Umbilical cord (tissue), 2 donors: ENCODE data around the gene TGOLN2. TPM values are rescaled to one million over a fixed set of nuclear protein-coding genes. Genes with fewer than 3 reads are reported as not detected.
"Not testable (repeated sequence)": the region's sequence is repeated elsewhere in the genome, so short reads cannot be mapped to it uniquely, and the experiment has no call there.

Source experiments
- DNase-seq: peaks from one replicate; pipeline ENCODE4 v3.0.0-alpha.2; 2015; ENCODE audit warnings: low spot score
- total RNA-seq: library from RNA; depleted of rRNA; stranded (reverse); fragments of >200 nt; gene quantifications from one replicate; pipeline ENCODE4 v1.2.3, GENCODE V29; 2014; ENCODE audit warnings: low replicate concordance; ENCODE audit not compliant: insufficient read depth

The TGOLN2 gene
- total RNA-seq, 1 donor from 2014 or later, result 62.1 TPM

DNA sequence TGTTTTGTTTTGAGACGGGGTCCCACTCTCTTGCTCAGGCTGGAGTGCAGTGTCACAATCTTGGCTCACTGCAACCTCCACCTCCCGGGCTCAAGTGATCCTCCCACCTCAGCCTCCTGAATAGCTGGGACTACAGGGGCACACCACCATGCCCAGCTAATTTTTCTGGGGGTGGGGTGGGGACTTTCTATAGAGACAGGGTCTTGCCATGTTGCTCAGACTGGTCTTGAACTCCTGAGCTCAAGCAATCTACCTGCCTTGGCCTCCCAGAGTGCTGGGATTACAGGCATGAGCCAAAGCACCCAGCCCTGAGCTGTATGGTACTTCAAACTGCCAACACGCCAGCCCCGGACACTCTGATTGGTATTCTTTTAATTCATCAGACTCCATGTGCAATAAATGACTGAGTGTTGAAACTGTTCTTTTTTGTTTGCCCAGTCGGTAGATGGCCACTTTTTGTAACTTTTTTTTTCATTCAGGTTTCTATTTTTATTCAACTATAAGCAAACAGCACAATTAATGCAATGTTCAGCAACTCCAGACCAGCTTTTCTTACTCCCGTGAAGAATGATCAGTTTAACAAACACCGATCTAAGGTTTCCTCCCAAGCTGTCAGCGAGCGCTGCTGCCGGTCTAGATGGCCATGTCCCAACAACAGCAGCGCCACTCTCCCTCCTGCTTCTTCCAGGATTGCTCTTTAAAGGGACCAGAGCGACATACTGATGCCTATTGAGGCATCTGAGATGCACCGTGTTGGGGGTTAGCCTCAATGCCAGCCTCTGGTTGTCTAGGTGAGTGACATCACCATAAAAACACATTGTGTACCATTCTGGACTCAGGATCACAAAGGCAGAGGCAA lies 12.5 kb upstream of the TGOLN2 start:
- no peak for DNase-seq

DNA sequence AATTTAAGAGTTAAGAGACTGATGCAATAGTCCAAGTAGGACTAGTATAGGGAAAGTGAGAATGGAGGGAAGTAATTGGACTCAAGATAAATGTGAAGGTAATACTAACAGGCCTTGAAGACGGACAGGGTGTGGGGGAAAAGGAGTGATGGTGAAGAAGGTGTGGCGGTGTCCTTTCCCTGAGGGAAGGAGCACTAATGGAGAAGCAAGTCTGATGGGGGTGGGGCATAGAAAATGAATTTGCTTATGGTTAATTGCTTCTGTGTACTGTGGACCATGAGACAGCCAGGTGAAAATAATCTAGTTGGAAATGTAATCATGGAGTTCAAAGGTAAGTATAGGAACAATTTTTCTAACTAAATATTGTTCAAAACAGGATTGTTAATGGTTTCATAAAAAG lies 7.1 kb upstream of the TGOLN2 start:
- DNase-seq, result no peak

DNA sequence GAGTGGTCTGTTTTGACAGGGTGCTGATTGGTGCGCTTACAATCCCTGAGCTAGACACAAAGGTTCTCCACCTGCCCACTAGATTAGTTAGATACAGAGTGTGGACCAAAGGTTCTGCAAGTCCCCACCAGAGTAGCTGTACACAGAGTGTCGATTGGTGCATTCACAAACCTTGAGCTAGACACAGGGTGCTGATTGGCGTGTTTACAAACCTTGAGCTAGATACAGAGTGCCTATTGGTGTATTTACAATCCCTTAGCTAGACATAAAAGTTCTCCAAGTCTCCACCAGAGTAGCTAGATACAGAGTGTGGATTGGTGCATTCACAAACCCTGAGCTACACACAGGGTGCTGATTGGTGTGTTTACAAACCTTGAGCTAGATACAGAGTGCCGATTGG lies 6.1 kb upstream of the TGOLN2 start:
- DNase-seq, result not testable (repeated sequence)

DNA sequence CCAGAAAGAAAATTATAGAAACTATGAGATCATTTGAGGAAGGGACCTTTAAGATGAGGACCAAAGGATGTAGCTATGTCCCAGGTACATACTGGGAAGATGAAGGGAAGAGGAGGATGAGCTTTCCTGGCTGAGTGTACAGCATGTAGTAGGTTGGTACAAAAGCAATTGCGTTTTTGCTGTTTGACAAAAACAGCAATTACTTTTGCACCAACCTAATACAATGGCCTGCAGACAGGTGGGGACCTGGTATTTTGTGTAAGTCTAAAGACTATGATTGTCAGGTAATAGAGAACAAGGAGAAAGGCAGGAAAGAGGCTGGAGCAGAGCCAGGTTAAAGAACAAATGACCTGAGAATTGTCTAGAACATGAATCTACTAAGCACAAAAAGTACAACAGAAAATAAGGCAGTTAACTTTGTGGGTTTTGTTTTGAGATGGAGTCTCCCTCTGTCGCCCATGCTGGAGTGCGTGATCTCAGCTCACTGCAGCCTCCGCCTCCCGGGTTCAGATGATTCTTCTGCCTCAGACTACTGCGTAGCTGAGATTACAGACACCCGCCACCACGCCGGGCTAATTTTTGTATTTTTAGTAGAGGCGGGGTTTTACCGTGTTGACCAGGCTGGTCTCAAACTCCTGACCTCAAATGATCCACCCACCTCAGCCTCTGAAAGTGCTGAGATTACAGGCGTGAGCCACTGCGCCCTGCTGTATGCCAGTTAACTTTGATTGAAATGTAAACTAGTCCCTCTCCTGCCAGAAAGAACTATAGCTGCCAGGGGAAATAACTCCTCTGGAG lies 3.2 kb upstream of the TGOLN2 start:
- DNase-seq, result no peak

DNA sequence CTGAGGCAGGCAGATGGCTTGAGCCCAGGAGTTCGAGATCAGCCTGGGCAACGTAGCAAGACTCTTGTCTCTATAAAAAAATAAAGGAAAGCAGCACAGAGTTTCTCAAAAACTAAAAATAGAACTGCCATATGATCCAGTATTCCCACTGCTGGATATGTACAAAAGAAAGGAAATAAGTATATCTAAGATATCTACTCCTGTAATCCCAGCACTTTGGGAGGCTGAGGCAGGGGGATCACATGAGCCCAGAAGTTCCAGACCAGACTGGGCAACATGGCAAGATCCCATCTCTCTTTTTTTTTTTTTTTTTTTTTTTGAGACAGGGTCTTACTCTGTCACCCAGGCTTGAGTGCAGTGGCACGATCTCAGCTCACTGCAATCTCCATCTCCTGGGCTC lies 1.9 kb upstream of the TGOLN2 start:
- DNase-seq, result not testable (repeated sequence)

DNA sequence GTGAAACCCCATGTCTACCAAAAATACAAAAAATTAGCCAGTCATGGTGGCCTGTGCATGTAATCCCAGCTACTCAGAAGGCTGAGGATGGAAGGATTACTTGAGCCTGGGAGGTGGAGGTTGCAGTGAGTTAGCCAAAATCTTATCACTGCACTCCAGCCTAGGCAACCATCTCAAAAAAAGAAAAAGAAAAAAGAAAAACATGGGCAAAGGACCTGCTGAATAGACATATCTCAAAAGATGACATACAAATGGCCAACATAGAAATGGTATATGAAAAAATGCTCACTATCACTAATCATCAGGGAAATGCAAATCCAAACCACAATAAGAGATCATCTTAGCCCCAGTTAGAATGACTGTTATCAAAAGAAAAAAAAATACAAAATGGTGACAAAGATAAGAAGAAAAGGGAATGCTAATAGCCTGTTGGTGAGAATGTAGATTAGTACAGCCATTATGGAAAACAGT lies 1.4 kb upstream of the TGOLN2 start:
- no peak for DNase-seq

DNA sequence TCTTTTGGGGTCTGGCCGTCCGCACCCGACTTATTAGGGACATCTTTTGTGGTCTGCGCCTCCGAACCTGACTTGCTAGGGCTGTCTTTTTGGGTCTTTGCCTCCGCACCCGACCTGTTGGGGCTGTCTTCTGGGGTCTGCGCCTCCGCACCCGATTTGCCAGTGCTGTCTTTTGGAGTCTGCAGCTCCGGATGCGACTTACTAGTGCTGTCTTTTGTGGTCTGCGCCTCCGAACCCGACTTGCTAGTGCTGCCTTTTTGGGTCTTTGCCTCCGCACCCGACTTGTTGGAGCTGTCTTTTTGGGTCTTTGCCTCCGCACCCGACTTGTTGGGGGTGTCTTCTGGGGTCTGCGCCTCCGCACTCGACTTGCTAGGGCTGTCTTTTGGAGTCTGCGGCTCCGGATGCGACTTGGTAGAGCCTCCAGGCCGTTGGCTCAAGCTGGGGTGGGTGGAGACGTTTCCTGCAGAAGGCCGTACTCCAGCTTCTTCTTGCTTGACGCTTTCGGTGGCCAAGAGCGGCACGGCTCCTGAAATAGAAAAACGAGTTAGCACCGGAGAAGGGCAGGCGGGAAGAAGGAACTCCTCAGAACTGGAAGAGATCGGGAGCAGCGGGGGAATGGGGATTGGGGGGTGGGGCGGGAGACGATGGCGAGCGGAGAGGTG lies 498 bp downstream of the TGOLN2 start:
- DNase-seq, result peak; percentile 60

DNA sequence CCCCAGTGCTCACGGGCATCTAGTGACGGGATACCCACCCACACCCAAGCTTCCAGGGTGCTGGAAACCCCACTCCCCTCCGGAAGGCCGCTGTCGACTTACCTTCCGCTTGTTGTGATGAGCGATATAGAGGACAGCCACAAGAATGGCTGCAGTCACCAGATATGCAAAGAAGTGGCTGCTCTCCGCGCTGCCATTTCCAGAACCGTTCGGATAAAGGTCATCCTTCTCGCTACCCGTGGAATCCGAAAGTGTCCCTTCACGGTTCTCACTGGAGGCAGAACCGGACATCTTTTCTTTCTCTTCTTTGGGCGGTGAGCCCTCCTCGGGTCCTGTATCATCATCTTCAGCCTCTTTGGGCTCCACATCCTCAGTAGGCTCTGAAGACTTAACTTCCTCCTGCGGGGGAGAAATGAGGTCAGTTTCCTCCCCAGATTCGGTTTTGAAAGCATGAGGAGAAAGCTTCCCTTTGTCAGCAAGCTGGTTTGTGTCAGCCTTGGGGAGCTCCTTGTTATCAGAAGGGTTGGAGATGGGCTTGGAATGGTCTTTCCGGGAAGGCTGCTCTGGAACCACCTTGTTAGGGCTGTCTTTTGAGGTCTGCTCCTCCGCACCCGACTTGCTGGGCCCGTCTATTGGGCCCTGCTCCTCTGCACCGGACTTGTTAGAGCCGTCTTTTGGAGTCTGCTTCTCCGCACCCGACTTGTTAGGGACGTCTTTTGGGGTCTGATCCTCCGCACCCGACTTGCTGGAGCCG lies 1.2 kb downstream of the TGOLN2 start:
- peak; percentile 49 for DNase-seq

DNA sequence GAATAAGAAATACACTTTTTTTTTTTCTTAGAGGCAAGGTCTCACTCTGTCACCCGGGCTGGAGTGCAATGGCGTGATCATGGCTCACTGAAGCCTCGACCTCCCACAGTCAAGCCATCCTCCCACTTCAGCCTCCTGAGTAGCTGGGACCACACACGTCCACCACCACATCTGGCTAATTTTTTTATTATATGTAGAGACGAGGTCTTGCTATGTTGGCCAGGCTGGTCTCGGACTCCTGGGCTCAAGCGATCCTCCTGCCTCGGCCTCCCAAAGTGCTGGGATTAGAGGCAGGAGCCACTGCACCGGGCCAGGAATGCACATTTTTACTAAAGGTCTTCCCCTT lies 2.4 kb downstream of the TGOLN2 start:
- no peak for DNase-seq

DNA sequence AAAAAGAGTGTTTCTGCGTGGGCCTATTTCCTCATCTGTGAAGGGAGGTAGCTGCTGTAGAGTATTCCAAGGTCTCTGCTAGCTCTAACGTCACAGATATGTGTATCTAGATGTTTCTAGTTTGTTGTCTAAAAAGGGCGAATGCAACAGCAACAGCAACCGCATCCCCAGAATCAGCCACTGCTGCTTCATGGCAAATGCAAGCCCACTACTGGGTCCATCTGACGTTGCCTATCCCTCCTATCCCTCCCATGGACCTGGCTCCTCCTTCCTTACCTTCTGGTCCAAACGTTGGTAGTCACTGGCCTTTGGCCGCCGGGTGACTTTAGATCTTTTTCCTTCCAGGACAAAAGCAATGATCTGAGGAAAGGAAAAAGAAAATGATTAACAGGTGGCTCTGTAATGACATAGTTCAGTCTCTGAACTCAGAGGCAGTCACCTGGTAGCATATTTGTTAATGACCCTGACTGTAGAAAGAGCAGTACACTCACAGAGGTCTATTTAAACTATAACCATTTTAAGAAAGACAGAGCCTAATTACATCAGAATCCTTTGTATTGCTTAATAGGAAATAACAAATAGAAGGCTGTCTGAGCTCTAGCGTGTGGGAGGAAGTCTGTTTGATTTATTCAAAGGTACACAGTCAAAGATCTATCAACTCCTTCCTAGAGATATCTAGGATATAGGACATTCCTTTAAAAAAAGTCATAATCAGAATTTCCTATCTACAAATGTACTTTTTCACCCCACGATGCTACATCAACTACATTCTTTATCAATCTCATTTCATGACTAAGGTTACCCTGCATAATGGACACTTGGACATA lies 2.9 kb downstream of the TGOLN2 start:
- DNase-seq, result no peak

DNA sequence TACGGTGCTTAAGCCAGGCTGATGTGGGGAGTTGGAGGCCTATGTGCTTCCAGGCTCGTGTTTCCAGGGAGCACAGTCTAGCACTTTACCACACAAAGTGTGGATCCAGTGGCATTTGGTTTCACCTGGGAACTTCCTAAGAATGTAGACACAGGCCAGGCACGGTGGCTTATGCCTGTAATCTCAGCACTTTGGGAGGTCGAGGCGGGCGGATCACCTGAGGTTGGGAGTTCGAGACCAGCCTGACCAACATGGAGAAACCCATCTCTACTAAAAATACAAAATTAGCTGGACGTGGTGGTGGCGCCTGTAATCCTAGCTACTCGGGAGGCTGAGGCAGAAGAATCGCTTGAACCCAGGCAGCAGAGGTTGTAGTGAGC lies 3.8 kb downstream of the TGOLN2 start:
- not testable (repeated sequence) for DNase-seq

DNA sequence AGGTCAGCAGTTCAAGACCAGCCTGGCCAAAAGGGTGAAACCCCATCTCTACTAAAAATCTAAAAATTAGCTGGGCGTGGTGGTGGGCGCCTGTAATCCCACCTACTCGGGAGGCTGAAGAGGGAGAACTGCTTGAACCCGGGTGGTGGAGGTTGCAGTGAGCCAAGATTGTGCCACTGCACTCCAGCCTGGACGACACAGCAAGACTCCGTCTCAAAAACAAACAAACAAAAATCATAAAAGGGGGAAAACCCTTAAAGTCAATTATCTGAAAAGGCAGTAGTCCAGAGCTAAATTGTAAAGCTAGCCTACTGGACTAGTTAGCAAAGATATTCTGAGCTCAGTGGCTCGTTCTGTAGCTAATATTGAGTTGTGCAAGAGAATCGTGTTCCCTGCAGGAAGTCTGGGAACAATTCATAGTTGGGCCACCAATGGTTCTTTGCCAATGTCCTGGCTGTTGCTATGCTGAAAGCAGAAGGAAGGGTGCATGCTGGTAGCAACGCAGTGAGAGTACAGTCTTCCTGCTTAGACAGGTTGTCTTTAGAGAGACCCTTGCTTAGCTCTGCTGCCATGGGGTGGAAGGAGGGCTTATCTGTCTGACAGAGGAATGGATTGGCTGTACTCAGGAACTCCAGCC lies 4.3 kb downstream of the TGOLN2 start:
- DNase-seq, result no peak

DNA sequence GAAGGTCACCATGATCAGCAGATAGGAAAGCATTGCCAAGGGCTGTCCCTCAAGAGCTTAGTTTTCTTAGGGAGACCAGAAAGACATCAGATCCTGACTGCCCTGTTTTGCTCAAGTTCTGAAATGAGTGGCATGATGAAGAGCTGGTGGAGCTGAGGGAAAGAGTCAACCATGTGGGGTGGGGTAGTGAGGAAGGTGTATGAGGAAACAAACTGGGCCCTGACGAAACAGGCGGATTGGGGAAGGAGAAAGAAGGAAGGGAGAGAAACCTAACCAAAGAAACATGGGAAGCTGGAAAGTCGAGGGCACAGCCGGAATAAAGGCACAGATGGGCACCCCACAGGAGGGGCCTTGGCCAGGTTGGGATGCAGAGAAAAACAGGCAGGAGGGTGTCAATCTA lies 8.0 kb downstream of the TGOLN2 start:
- DNase-seq, result no peak

DNA sequence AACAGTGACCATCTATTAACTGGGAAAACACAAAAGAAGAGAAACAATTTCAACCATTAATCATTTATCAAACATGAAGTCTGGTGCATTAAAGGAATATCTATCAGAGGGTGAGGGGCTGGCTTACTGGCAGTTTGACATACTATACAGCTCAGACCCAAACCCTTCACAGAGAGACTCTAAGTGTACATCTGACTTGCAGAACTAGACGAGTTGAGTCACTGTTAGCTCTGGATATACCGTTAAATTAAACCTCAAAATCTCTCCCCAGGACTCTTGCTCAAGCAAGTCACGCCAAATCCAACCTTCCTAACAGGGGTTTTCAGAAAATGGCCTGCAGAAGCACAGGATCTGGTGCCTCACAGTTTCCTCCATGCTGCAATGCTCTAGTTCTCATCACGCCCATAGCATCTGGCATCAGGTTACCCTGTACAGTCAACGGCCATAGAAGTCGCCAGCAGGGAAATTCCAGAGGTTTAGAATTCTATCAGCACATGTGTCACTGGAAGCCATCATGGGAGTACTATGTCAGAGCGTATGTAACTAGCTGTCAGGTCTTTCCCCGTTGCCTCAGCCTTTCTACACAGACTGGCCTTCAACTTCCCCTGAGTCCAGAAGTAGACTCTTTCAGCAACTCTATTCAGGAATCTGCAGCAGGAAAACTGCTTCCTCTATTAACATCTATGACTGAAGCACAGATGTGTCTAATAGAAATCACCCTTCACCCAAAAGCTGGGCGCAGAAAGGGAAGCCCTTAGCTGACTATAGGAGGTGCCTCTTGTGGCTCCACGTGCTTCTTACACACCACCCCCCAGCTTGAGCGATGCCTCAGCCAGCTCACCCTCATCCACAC lies 9.3 kb downstream of the TGOLN2 start:
- peak; percentile 90 for DNase-seq

DNA sequence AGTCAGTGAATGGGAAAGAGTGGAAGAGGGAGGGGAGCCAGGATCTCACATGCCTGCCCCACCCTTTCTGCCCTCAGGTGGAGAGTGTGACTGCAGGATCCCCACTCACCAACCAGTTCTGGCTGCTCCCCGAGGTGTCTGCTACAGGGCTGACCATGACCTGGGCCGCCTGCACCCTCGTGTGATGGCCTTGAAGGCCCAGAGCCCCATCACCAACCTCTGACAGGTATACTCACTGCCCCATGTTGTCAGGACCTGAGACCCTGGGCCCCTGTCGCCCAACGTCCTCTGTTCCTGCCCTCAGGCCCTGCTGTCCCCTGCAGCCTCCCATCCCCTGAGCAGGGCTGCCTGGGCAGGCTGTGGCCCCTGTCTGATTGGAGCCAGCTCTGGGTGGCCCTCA lies 11.9 kb downstream of the TGOLN2 start:
- DNase-seq, result not testable (repeated sequence)

DNA sequence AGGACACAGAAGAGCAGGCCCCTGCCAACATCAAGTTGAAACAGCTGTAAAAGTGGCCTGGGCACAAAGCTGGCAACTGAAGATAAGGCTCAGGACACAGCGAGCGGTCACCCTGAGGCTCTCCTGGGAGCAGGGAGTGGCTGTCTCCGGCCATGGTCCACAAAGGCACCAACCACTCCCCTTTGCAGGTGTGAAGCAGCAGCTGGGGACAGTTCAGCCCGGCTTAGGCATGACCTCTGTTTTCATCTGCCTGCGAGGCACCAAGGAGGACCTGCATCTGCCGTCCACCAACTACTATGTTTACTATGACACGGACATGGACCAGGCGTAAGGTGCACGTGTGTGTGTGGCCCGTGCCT lies 12.9 kb downstream of the TGOLN2 start:
- no peak for DNase-seq

DNA sequence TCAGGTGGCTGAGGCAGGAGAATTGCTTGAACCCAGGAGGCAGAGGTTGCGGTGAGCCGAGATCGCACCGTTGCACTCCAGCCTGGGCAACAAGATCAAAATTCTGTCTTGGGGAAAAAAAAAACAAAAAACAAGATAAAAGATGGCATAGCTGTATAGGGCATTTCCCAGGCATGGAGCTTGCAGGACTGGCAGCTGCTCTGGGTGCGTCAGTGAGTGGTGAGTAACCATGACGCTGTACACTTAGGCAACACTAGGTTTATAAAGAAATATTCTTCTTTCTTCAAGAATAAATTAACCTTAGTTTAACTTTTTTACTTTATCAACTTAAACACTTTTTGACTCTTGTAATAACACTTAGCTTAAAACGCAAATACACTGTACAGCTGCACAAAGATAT lies 15.4 kb downstream of the TGOLN2 start:
- no peak for DNase-seq

DNA sequence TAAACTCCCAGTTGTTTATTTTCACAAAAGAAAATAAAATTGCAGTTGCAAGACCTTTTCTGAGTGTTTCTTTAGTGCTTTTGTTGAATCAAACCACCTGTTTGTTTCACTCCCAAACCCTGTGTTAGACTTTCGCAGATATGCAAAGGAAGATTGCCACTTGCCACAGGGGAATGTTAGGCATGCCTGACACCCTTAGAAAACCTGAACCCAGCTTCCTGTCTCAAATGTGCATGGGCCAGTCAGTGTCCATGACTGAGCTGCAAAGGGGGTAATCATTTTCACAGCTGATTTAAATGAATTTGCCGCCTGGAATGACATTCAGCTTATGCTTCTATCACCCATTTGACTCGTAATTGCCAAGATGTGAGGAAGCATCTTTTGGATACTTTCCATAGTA lies 17.5 kb downstream of the TGOLN2 start:
- DNase-seq, result no peak

DNA sequence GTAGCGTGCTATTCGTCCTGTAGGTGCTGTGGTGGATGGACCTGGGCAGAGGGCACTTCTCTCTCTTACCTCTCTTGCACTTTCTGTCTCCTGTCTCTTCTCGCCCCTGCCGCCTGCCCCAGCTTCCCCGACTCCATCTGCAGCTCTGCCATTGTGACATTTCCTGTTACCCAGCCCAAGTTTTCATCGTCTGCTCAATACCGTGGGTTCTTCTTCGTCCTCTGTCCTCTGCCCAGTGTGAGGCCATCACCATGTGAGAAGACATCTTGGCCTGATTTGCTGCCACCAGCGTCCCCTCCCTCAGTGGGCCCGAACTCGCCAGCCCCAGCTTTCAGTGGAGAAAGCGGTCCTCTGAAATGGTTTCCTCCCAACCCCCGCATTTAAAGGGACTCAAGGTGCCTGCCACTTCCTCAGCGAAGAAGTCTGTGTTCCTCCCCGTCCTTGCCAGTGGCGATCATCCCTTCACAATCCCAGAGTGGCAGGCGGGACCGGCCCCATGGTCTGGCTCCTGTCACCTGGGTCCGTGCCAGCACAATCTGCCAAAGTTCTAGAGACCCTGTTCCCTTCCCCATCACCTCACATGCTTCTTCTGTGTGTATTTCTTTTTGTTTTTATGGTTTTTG lies 18.0 kb downstream of the TGOLN2 start:
- DNase-seq, result no peak
